H9 (cell line): ENCODE measurements around the gene PRPF18. TPM values are rescaled to one million over a fixed set of nuclear protein-coding genes. Genes with fewer than 3 reads are reported as not detected.

ENCODE experiments used
- DNase-seq: peaks from one replicate; pipeline ENCODE4 v3.0.0-alpha.2; 2017
- H2AFZ ChIP-seq: one replicate; pipeline ENCODE4 v1.6.1; 2013; ENCODE audit warnings: mild to moderate bottlenecking, low read length, control low read depth, moderate library complexity
- H2AK5ac ChIP-seq: 2 replicates; pipeline ENCODE4 v1.6.1; 2013; ENCODE audit warnings: low read length, control low read depth, mixed read lengths; ENCODE audit not compliant: insufficient read length
- H2BK120ac ChIP-seq: one replicate; pipeline ENCODE4 v1.6.1; 2013; ENCODE audit warnings: low read depth, mild to moderate bottlenecking, low read length, control low read depth, inconsistent platforms; ENCODE audit not compliant: poor library complexity, severe bottlenecking
- H2BK12ac ChIP-seq: 2 replicates; pipeline ENCODE4 v1.6.1; 2013; ENCODE audit warnings: low read length, control low read depth, mixed read lengths, low read depth; ENCODE audit not compliant: insufficient read length
- H2BK15ac ChIP-seq: 2 replicates; pipeline ENCODE4 v1.6.1; 2013; ENCODE audit warnings: low read depth, low read length, control low read depth
- H2BK20ac ChIP-seq: one replicate; pipeline ENCODE4 v1.6.1; 2013; ENCODE audit warnings: low read depth, mild to moderate bottlenecking, low read length, control low read depth, inconsistent platforms; ENCODE audit not compliant: poor library complexity, severe bottlenecking
- H2BK5ac ChIP-seq: 2 replicates; pipeline ENCODE4 v1.6.1; 2013; ENCODE audit warnings: low read length, control low read depth, mixed read lengths; ENCODE audit not compliant: insufficient read length
- H3K14ac ChIP-seq: 2 replicates; pipeline ENCODE4 v1.6.1; 2013; ENCODE audit warnings: low read length, control low read depth; ENCODE audit not compliant: insufficient read depth
- H3K18ac ChIP-seq: 2 replicates; pipeline ENCODE4 v1.6.1; 2013; ENCODE audit warnings: low read depth, mild to moderate bottlenecking, mixed read lengths, low read length, control low read depth; ENCODE audit not compliant: insufficient read length
- H3K23ac ChIP-seq: 2 replicates; pipeline ENCODE4 v1.6.1; 2013; ENCODE audit warnings: low read length, control low read depth, mixed read lengths, low read depth; ENCODE audit not compliant: insufficient read length
- H3K23me2 ChIP-seq: 2 replicates; pipeline ENCODE4 v1.6.1; 2013; ENCODE audit warnings: low read depth, mild to moderate bottlenecking, mixed read lengths, low read length, control low read depth; ENCODE audit not compliant: insufficient read length, poor library complexity, severe bottlenecking
- H3K27ac ChIP-seq: 2 replicates; pipeline ENCODE4 v1.5.1; 2013; ENCODE audit warnings: low read length, control low read depth, mixed read lengths, low read depth; ENCODE audit not compliant: insufficient read length
- H3K27me3 ChIP-seq: 2 replicates; pipeline ENCODE4 v1.6.1; 2013; ENCODE audit warnings: low read length, control low read depth, inconsistent platforms; ENCODE audit not compliant: insufficient read depth
- H3K4ac ChIP-seq: 2 replicates; pipeline ENCODE4 v1.6.1; 2013; ENCODE audit warnings: low read depth, mild to moderate bottlenecking, control low read depth, inconsistent platforms, low read length, moderate library complexity
- H3K4me1 ChIP-seq: 2 replicates; pipeline ENCODE4 v1.6.1; 2013; ENCODE audit warnings: low read length, control low read depth, inconsistent platforms; ENCODE audit not compliant: insufficient read depth
- H3K4me2 ChIP-seq: 2 replicates; pipeline ENCODE4 v1.6.1; 2013; ENCODE audit warnings: low read length, control low read depth, mixed read lengths; ENCODE audit not compliant: insufficient read length, insufficient read depth
- H3K56ac ChIP-seq: 2 replicates; pipeline ENCODE4 v1.6.1; 2013; ENCODE audit warnings: low read depth, mild to moderate bottlenecking, mixed read lengths, low read length, control low read depth; ENCODE audit not compliant: insufficient read length
- H3K79me1 ChIP-seq: 2 replicates; pipeline ENCODE4 v1.6.1; 2013; ENCODE audit warnings: low read depth, mild to moderate bottlenecking, moderate library complexity, low read length, control low read depth, inconsistent platforms; ENCODE audit not compliant: insufficient read depth, poor library complexity, severe bottlenecking
- H3K79me2 ChIP-seq: 2 replicates; pipeline ENCODE4 v1.6.1; 2013; ENCODE audit warnings: low read length, control low read depth, inconsistent platforms; ENCODE audit not compliant: insufficient read depth
- H3K9ac ChIP-seq: 2 replicates; pipeline ENCODE4 v1.6.1; 2013; ENCODE audit warnings: low read length, control low read depth, mixed read lengths; ENCODE audit not compliant: insufficient read length; ENCODE audit errors: extremely low read depth
- H3K9me3 ChIP-seq: one replicate; pipeline ENCODE4 v1.6.1; 2013; ENCODE audit warnings: low read depth, low read length, inconsistent platforms; ENCODE audit not compliant: control insufficient read depth
- H3T11ph ChIP-seq: one replicate; pipeline ENCODE4 v1.6.1; 2013; ENCODE audit warnings: mild to moderate bottlenecking, low read length, control low read depth, inconsistent platforms
- H4K20me1 ChIP-seq: one replicate; pipeline ENCODE4 v1.6.1; 2013; ENCODE audit not compliant: control insufficient read depth, insufficient read length, insufficient read depth
- H4K5ac ChIP-seq: 2 replicates; pipeline ENCODE4 v1.6.1; 2013; ENCODE audit warnings: low read depth, mild to moderate bottlenecking, mixed read lengths, low read length, control low read depth; ENCODE audit not compliant: insufficient read length
- H4K8ac ChIP-seq: replicated peaks from 2 replicates; pipeline ENCODE4 v1.6.1; 2013; ENCODE audit warnings: low read length, control low read depth, mixed read lengths, low read depth; ENCODE audit not compliant: insufficient read length
- H4K91ac ChIP-seq: 2 replicates; pipeline ENCODE4 v1.6.1; 2013; ENCODE audit warnings: low read depth, mild to moderate bottlenecking, moderate library complexity, mixed read lengths, low read length, control low read depth; ENCODE audit not compliant: insufficient read length
- H3K27ac Mint-ChIP-seq, 3 experiments: 2 replicates in 2 of 3; 3 replicates in 1 of 3; pipeline ENCODE4 v1.8.0; 2020 to 2021; ENCODE audit warnings: mixed read lengths in 3 of 3, mild to moderate bottlenecking in 1 of 3, moderate library complexity in 1 of 3
- H3K27me3 Mint-ChIP-seq: 2 replicates; pipeline ENCODE4 v1.8.0; 2021; ENCODE audit warnings: low read depth, mild to moderate bottlenecking, moderate library complexity, mixed read lengths
- H3K36me3 Mint-ChIP-seq, 3 experiments: 2 replicates in 2 of 3; 3 replicates in 1 of 3; pipeline ENCODE4 v1.8.0; 2020 to 2021; ENCODE audit warnings: low read depth in 3 of 3, mixed read lengths in 3 of 3; ENCODE audit not compliant: insufficient read depth in 1 of 3
- H3K4me1 Mint-ChIP-seq, 2 experiments: 2 replicates each; pipeline ENCODE4 v1.8.0; 2020; ENCODE audit warnings: mixed read lengths in 2 of 2
- H3K4me3 Mint-ChIP-seq, 2 experiments: 2 replicates in 1 of 2; 3 replicates in 1 of 2; pipeline ENCODE4 v1.8.0; 2020 to 2021; ENCODE audit warnings: mild to moderate bottlenecking in 2 of 2, mixed read lengths in 2 of 2, moderate library complexity in 1 of 2
- H3K9me3 Mint-ChIP-seq, 2 experiments: 2 replicates in 1 of 2; 3 replicates in 1 of 2; pipeline ENCODE4 v1.8.0; 2020; ENCODE audit warnings: mild to moderate bottlenecking in 2 of 2, mixed read lengths in 2 of 2, moderate library complexity in 1 of 2
- WGBS: extraction: QIAGEN DNeasy Blood & Tissue Kit; methylation state at CpG from one replicate; pipeline ENCODE4 v1.1.7; 2013; ENCODE audit warnings: missing lambda C conversion rate, low lambda C conversion rate, mixed read lengths; ENCODE audit not compliant: insufficient read length; ENCODE audit errors: extremely low coverage; 5-methylcytosine and 5-hydroxymethylcytosine counted together
- total RNA-seq: library from RNA; stranded (reverse); gene quantifications from 2 replicates; pipeline ENCODE4 v1.2.1, GENCODE V29; 2021
- TF ChIP-seq, protein P1 (sequence below): fragments of 200-600 bp; sonication (generic); conservative IDR thresholded peaks from 3 replicates; pipeline ENCODE4 v1.8.0; 2021; ENCODE audit warnings: antibody characterized with exemption, mild to moderate bottlenecking

PRPF18 gene
- total RNA-seq, 1 experiment from 2014 or later: 17.1 TPM

DNA sequence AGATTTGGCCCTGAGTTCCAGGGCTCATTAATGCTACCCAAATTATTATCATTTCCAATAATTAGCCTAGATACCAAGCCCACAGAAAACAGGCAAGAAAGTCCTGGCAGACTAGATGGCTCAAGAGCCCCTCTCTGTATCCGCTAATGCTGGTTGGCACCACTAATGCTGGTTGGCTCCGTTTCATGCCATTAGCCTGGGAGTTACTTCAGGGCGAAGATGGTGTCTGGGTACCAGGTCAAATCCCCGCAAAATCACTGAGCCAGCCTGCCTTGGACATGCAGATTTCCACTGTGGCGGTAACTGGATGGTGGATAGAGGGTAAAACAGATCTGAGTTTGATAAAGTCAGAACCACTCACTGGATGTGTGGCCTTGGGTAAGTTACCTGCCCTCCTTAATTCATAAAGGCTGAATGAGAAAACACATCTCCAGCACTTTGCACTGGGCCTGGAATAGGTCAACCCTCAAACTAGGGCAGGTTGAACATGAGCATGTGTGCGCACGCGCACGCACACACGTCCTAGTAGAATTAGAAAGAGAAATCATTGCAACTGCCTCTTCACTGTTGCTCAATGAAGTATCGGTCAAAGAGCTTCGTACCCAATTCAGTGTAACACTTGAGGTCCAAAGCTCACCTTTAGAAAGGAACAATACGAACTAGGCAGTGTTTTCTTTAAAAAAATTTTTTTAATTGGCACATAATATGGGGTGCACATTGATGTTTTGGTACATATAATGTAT is 91.5 kb downstream of the PRPF18 start:
- no peak overlapping the region for H3K56ac ChIP-seq
- H2AK5ac ChIP-seq: no peak overlapping the region
- no peak overlapping the region for H4K8ac ChIP-seq

More for the DNA sequence above, 91.5 kb downstream of the PRPF18 start:
- H3K23ac ChIP-seq: no peak overlapping the region
- H2AFZ ChIP-seq: no peak overlapping the region
- H3K4ac ChIP-seq: no peak overlapping the region
- H3K4me3 Mint-ChIP-seq: no peak overlapping the region
- no peaks in the 10 kb centered on the region for H3K27me3 Mint-ChIP-seq
- no peaks in the 10 kb centered on the region for H3K9me3 Mint-ChIP-seq
- H3K9me3 ChIP-seq: no peaks in the 10 kb centered on the region
- H2BK15ac ChIP-seq: no peak overlapping the region
- no peak overlapping the region for H3K27ac ChIP-seq
- WGBS: no CpG with 5 or more reads among the region's 13 CpGs
- H3K4me2 ChIP-seq: no peak overlapping the region
- H2BK5ac ChIP-seq: no peak overlapping the region
- H3K79me2 ChIP-seq: no peaks in the 10 kb centered on the region
- H3K27ac Mint-ChIP-seq: peak overlapping the region in 1 of 3 experiments; percentile 84; a peak in 1 of 7 replicates
- H3K14ac ChIP-seq: no peak overlapping the region
- no peak overlapping the region for H4K5ac ChIP-seq
- peaks cover 2% of the 10 kb centered on the region; the same call in 1 of the 2 replicates for H3K4me1 ChIP-seq
- H3K4me1 Mint-ChIP-seq: peaks cover 7 to 15% of the 10 kb centered on the region in 2 experiments
- no peak for DNase-seq
- no peak overlapping the region for H4K91ac ChIP-seq
- TF ChIP-seq, protein P1, sequence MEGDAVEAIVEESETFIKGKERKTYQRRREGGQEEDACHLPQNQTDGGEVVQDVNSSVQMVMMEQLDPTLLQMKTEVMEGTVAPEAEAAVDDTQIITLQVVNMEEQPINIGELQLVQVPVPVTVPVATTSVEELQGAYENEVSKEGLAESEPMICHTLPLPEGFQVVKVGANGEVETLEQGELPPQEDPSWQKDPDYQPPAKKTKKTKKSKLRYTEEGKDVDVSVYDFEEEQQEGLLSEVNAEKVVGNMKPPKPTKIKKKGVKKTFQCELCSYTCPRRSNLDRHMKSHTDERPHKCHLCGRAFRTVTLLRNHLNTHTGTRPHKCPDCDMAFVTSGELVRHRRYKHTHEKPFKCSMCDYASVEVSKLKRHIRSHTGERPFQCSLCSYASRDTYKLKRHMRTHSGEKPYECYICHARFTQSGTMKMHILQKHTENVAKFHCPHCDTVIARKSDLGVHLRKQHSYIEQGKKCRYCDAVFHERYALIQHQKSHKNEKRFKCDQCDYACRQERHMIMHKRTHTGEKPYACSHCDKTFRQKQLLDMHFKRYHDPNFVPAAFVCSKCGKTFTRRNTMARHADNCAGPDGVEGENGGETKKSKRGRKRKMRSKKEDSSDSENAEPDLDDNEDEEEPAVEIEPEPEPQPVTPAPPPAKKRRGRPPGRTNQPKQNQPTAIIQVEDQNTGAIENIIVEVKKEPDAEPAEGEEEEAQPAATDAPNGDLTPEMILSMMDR: no peak
- H3K27me3 ChIP-seq: no peaks in the 10 kb centered on the region
- no peak overlapping the region for H3K9ac ChIP-seq
- H2BK12ac ChIP-seq: no peak overlapping the region
- no peaks in the 10 kb centered on the region for H3K79me1 ChIP-seq
- H2BK20ac ChIP-seq: no peak overlapping the region
- no peaks in the 10 kb centered on the region for H4K20me1 ChIP-seq
- no peak overlapping the region for H3T11ph ChIP-seq
- H3K23me2 ChIP-seq: no peaks in the 10 kb centered on the region
- H3K18ac ChIP-seq: no peak overlapping the region
- peaks cover 3 to 15% (median 11%) of the 10 kb centered on the region in 3 experiments; a peak in 4 of 7 replicates for H3K36me3 Mint-ChIP-seq
- no peak overlapping the region for H2BK120ac ChIP-seq

Other genes starting within 250 kb of the PRPF18 start
- gene SEPHS1, start 238.7 kb upstream of the PRPF18 start, total RNA-seq: 366 and 387 TPM in 2 replicates
- gene BEND7, start 58.0 kb upstream of the PRPF18 start, total RNA-seq: 11.6 and 17.7 TPM in 2 replicates